Measurements from ENCODE around the gene FEN1.

DNA sequence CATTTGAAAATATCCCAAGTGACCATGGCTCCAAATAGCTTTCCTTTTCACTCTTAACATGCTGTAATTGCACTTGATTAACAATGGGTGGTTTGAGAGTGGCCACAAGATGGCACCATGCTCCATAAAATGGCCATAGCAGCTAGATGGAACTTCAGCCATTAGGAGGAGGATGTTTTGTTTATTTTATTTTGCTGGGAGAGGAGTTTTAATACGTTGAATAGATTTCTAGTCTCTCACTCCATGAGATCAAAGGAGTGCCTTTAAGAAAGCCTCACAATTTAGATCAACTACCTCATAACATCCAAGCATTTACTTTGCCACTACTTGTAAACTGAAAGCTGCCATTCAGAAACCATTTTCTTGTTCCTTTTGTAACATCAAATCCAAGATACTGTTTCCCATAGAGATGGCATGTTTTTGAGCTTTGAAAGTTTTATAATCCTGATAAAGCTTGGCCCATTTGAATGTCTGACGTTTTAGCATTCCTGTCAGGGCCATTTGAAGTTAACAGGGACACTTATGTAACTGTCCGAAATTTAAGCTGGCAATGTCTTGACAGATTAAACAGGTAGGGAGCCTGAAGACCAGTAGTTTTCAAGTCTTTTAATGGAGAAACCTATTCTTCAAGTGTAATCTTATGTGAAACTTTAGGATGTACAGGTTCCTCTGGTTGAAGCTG, 4.7 kb downstream of the FEN1 start:
- no peak for TF ChIP-seq EP300 (IDR thresholded peaks at IDR 0.05)
- TF ChIP-seq, protein P1, sequence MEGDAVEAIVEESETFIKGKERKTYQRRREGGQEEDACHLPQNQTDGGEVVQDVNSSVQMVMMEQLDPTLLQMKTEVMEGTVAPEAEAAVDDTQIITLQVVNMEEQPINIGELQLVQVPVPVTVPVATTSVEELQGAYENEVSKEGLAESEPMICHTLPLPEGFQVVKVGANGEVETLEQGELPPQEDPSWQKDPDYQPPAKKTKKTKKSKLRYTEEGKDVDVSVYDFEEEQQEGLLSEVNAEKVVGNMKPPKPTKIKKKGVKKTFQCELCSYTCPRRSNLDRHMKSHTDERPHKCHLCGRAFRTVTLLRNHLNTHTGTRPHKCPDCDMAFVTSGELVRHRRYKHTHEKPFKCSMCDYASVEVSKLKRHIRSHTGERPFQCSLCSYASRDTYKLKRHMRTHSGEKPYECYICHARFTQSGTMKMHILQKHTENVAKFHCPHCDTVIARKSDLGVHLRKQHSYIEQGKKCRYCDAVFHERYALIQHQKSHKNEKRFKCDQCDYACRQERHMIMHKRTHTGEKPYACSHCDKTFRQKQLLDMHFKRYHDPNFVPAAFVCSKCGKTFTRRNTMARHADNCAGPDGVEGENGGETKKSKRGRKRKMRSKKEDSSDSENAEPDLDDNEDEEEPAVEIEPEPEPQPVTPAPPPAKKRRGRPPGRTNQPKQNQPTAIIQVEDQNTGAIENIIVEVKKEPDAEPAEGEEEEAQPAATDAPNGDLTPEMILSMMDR (IDR thresholded peaks at IDR 0.05), result peak in 5 of 7 experiments; percentile 66 to 93 (median 81)

Measured in stomach (tissue), 4 donors.